Stomach (tissue), 4 donors: ENCODE data around the gene ZBTB43.

ENCODE experiments used
- POLR2A ChIP-seq, 4 donors: fragments of 450-650 bp; IDR thresholded peaks; one replicate each; pipeline ENCODE4 v1.6.1; 2016; ENCODE audit warnings: antibody characterized with exemption in 4 of 4, control low read depth in 2 of 4, mild to moderate bottlenecking in 1 of 4, moderate library complexity in 1 of 4
- TF ChIP-seq, protein P1 (sequence below), 7 experiments: fragments of 450-650 bp in 4 of 7; fragments of 200-600 bp in 3 of 7; sonication (generic) in 3 of 7; IDR thresholded peaks; one replicate each; pipeline ENCODE4 v1.5.1; 2016 to 2019; ENCODE audit warnings: antibody characterized with exemption in 7 of 7, control low read depth in 2 of 7, mild to moderate bottlenecking in 1 of 7

DNA sequence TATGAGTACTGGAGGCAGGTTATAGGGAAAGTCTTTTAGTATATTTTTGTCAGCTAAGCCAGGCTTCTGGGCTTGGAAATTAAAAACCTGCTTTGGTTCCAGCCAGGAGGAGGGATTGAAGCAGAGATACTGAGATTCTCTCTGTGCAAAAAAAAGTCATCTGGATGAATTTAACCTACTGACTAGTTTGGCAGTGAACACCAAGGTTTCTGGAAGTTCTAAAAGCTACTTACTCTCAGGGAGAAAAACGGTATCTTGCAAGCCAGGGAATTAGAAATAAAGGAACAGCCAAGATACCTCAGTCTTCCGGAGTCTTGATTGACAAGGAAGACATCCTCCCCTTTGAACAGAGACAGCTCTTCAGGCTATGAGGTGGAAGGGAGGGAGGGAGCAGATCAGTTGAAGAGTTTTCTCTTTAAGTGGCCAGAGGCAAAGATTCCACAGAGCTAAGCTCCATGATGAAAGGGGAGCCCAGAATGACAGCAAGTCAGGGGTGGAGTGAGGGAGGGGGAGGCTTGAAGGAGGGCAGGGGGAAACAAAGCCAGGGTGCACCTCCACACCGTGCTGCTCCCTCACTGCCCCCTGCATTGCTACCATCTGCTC is 47.3 kb downstream of the ZBTB43 start:
- TF ChIP-seq, protein P1, sequence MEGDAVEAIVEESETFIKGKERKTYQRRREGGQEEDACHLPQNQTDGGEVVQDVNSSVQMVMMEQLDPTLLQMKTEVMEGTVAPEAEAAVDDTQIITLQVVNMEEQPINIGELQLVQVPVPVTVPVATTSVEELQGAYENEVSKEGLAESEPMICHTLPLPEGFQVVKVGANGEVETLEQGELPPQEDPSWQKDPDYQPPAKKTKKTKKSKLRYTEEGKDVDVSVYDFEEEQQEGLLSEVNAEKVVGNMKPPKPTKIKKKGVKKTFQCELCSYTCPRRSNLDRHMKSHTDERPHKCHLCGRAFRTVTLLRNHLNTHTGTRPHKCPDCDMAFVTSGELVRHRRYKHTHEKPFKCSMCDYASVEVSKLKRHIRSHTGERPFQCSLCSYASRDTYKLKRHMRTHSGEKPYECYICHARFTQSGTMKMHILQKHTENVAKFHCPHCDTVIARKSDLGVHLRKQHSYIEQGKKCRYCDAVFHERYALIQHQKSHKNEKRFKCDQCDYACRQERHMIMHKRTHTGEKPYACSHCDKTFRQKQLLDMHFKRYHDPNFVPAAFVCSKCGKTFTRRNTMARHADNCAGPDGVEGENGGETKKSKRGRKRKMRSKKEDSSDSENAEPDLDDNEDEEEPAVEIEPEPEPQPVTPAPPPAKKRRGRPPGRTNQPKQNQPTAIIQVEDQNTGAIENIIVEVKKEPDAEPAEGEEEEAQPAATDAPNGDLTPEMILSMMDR (IDR thresholded peaks at IDR 0.05) = no peak
- no peak for TF ChIP-seq POLR2A (IDR thresholded peaks at IDR 0.05)
